GM06990 (cell line): ENCODE results near the gene CDH24.

Source experiments
- DNase-seq: peaks from one replicate; pipeline ENCODE4 v3.0.0-alpha.2; 2011; ENCODE audit not compliant: insufficient read length; ENCODE audit errors: extremely low read depth
- H3K27me3 ChIP-seq: replicated peaks from 2 replicates; pipeline ENCODE4 v1.6.0; 2011; ENCODE audit warnings: low read length; ENCODE audit not compliant: control insufficient read depth, insufficient read depth
- H3K36me3 ChIP-seq: 2 replicates; pipeline ENCODE4 v1.5.1; 2011; ENCODE audit warnings: low read length; ENCODE audit not compliant: control insufficient read depth, insufficient read depth
- H3K4me3 ChIP-seq: replicated peaks from 2 replicates; pipeline ENCODE4 v1.5.1; 2011; ENCODE audit warnings: low read depth, mild to moderate bottlenecking, control low read depth, low read length
- CTCF ChIP-seq: IDR thresholded peaks from 2 replicates; pipeline ENCODE4 v1.5.1; 2011; ENCODE audit warnings: low read length, control low read depth, mild to moderate bottlenecking, inconsistent platforms; ENCODE audit not compliant: insufficient read depth, poor library complexity, severe bottlenecking

The CDH24 gene

DNA sequence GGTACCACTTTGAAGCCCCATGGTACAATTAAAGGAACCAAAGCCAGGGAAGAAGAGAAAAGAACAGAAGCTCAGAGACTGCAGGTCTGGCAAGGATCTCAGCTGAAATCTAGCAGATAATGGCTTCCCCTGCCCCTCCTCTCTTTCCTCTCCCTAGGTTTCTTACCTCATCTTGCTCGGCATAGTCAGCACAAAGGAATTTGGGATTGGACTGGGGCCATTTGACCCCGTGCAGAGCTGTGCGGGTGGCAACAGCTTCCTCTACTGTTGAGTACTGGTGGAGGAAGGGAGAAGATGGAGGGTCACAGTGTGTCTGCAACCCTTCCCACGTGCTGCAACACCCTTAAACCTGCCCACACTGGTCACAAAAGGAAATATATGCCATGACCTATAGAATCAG, 4.7 kb upstream of the CDH24 start:
- no peak for TF ChIP-seq CTCF
- no peak for DNase-seq
- Histone ChIP-seq H3K27me3 (no peaks in the 10 kb centered on the region), H3K4me3 (no peak overlapping the region), H3K36me3 (peaks cover 37% of the 10 kb centered on the region)

DNA sequence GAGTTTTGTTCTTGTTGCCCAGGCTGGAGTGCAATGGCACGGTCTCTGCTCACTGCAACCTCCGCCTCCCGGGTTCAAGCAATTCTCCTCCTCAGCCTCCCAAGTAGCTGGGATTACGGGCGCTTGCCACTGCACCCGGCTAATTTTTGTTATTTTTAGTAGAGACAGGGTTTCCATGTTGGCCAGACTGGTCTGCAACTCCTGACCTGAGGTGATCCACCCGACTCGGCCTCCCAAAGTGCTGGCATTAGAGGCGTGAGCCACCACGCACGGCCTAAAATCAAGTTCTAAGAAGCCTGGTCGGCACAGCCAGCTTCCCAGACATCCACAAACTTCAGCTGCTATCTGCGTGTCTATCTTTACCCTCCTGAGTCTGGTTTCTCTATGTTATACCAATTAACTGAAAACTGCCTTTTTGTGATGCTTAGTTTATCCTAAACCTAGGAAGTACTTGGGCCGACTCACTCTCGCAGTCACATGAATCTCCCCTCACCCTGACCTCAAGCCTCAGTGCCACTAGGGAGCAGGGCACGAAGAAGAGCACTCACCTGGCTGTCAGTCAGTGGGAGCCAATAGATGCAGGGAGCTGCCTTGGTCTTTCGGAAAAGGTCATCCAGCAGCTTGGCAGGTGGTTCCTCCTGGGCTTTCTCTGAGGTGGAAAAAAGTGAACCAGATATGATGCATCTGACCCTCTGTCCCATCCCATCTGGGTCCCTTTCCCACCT, 3.4 kb upstream of the CDH24 start:
- TF ChIP-seq CTCF: no peak
- no peaks in the 10 kb centered on the region for H3K27me3 ChIP-seq
- no peak for DNase-seq
- peaks cover 30% of the 10 kb centered on the region for H3K36me3 ChIP-seq
- H3K4me3 ChIP-seq: no peak overlapping the region

GRCh38 chr14:23058654-23059504, 1.6 kb upstream of the CDH24 start:
- Histone ChIP-seq H3K27me3 (no peaks in the 10 kb centered on the region), H3K36me3 (peaks cover 26% of the 10 kb centered on the region), H3K4me3 (no peak overlapping the region)
- TF ChIP-seq CTCF: no peak
- DNase-seq: no peak

DNA sequence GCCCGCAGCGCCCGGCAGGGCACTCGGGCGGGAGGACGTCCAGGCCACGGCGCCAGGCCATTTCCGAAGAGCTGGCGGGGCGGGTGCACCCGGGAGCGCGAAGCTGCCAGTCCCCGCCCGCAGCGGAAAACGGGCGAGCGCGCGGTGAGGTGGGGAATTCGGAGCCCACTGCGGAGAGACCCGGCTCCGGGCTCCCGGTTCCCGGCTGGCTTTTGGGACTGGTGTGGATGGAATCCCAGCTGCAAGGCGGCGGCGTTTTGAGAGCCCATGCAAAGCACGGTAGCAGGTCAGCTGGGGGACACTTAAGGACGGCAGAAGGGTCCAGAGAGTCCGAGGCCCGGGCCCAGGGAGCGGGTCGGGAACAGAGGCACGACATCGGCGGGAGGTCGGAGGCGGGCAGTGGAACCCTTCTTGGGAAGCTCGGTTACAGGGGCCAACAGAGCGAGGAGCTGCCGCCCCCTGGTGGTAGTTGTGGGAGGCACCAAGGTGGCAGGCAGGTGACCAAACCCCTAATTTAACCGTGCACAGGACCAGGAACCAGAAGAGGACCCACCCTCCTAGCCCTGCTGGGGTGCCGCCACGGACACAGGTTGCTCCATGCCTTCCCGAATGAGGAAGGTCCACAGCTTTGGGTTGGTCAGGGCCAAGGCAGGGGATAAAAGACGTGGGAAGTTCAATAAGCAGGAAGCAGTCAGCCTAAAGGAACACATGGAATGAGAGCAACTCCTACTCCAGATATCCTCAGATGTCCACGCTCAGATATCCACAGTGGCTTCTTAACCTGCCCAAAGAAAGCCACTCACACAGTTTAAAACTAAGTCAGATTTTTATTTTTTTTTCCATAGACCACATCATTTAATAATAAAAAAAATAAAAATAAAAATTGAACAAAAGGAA, 685 bp upstream of the CDH24 start:
- H3K4me3 ChIP-seq: peak overlapping the region; percentile 61
- TF ChIP-seq CTCF: peak; percentile 93
- DNase-seq: peak; percentile 78
- H3K27me3 ChIP-seq: no peaks in the 10 kb centered on the region
- peaks cover 20% of the 10 kb centered on the region for H3K36me3 ChIP-seq

GRCh38 chr14:23056145-23056955, 970 bp downstream of the CDH24 start:
- TF ChIP-seq CTCF: peak; percentile 90
- Histone ChIP-seq H3K4me3 (no peak overlapping the region), H3K27me3 (no peaks in the 10 kb centered on the region), H3K36me3 (peaks cover 13% of the 10 kb centered on the region)
- peak; percentile 67 for DNase-seq
